Measurements from ENCODE around the gene TMEM272. TPM values are rescaled to one million over a fixed set of nuclear protein-coding genes. Genes with fewer than 3 reads are reported as not detected.

The TMEM272 gene
- total RNA-seq, 2 donors from 2014 or later = 0.36 to 0.60 TPM

DNA sequence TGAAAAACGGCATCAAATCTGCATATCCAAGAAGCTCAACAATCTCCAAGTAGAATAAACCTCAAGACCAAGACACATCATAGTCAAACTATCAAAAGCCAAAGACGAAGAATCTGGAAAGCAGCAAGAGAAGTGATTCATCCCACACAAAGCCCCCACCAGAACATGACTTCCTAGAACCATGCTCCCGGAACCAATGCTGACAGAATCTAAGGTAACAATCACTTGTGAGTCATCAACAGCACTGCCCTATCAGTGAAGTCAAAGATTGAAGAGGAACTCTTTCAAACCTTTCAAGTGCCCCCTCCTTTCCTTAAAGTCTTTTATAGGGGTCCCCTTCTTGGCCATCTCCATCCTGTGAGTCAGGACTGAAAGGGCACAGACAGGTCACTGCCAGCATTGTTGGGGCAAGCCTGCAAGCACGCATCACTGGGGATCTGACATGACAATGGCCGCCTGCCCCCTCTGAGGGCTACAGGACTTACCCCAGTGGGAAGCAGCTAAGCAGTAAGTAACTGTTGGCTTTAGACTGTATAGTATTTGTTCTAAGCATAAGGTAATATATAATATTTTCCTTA is 16.8 kb upstream of the TMEM272 start, which contains the start of gene CCDC70:
Gene CCDC70 (plus strand): TSS at position 247 of the 578 bp plus-strand sequence. CDS start 3,443 bp downstream, outside the sequence.
- H3K27ac Mint-ChIP-seq = peak within 1 kb of the TSS in 1 of 2 donors; percentile 14
- ATAC-seq (peak; percentile 93 to 96), DNase-seq (ENCODE audit: low spot score in 2 of 2) (no peak)
- H3K9me3 Mint-ChIP-seq = no peaks in the 10 kb centered on the region
- no peaks in the 10 kb centered on the region for H3K36me3 Mint-ChIP-seq

DNA sequence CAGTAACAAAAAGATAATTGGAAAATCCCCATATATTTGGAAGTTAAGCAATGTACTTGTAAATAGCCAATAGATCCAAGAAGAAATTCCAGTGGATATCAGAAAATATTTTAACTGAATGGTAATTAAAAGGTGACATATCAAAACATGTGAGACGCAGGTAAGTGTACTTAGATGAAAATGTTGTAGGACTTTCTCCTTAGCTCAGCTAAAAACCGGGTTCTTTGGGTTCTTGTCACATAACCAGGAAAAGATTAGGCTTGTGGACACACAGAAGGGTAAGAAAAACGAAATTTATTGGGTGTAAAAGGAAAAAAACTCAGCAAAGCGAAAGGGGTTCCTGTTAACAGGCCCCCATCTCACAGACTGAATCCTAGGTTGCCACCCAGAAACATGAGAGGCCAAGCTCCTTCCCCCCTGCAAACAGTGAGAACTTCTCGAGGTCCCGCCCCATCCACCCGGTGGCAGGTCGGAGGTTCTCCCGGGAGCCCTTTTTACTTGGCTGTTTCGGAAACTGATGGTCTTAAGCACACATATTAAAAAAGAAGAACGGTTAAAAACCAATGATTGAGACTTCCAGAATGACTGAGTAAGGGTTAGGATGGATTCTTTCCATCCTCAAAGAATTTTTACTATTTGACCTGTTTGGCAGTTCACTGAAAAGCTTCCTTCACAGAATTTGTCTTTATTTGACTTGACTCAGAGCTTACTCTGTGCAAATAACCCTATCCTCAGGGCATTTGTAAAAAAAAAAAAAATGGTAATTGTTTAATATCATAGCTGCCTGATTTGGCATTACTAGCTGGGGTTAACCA is 13.7 kb upstream of the TMEM272 start:
- ATAC-seq (no peak), DNase-seq (ENCODE audit: low spot score in 2 of 2) (no peak)
- H3K27ac Mint-ChIP-seq = no peak overlapping the region
- H3K9me3 Mint-ChIP-seq = no peaks in the 10 kb centered on the region
- no peaks in the 10 kb centered on the region for H3K36me3 Mint-ChIP-seq

DNA sequence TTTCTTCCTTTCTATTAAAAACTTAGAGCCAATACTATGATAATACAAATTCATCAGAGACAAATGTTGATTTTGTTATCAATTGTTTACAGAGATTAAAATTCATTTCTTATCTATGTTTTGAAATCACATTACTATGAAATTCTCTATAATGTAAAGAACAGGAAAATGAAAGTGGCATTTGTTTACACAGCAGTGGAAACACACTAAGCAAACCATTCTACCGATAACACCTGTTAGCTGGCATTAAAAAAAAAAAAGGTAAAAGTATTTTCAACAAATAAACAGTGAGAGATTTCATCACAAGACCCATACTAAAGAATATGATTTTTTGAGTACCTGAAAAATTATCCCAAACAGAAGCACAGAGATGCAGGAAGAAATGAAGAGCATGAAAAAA is 12.0 kb upstream of the TMEM272 start:
- no peak for DNase-seq (ENCODE audit: low spot score in 2 of 2)
- no peak for ATAC-seq
- Mint-ChIP-seq H3K9me3 (no peaks in the 10 kb centered on the region), H3K27ac (no peak overlapping the region), H3K36me3 (no peaks in the 10 kb centered on the region)

DNA sequence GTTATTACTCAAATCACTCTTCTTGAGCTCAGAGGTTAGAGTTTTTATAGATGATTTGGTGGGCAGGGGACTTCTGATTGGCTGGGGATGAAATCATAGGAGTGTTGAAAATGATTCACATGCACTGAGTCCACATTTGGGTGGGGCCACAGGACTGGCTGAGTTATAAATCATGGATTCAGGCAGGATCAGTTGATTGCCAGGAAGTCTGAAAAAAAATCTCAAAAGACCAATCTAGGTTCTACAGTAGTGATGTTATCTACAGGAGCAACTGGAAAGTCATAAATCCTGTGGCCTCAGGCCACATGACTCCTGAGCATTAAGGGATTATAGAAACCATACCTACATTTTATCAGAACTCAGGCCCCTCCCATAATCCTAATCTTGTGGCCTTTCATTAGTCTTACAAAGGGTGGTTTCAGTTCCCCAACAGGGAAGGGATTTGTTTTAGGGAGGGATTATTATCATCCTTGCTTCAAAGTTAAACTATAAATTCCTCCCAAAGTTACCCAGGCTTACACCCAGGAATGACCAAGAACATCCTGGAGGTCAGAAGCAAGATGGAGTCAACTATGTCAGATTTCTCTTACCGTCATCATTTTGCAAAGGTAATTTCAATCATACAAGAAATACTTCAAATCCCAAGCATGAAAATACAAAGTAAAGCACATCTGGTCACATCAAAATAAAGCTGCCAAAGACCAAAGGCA is 11.2 kb upstream of the TMEM272 start:
- DNase-seq (ENCODE audit: low spot score in 2 of 2) (no peak), ATAC-seq (no peak)
- no peak overlapping the region for H3K27ac Mint-ChIP-seq
- no peaks in the 10 kb centered on the region for H3K9me3 Mint-ChIP-seq
- H3K36me3 Mint-ChIP-seq = no peaks in the 10 kb centered on the region

DNA sequence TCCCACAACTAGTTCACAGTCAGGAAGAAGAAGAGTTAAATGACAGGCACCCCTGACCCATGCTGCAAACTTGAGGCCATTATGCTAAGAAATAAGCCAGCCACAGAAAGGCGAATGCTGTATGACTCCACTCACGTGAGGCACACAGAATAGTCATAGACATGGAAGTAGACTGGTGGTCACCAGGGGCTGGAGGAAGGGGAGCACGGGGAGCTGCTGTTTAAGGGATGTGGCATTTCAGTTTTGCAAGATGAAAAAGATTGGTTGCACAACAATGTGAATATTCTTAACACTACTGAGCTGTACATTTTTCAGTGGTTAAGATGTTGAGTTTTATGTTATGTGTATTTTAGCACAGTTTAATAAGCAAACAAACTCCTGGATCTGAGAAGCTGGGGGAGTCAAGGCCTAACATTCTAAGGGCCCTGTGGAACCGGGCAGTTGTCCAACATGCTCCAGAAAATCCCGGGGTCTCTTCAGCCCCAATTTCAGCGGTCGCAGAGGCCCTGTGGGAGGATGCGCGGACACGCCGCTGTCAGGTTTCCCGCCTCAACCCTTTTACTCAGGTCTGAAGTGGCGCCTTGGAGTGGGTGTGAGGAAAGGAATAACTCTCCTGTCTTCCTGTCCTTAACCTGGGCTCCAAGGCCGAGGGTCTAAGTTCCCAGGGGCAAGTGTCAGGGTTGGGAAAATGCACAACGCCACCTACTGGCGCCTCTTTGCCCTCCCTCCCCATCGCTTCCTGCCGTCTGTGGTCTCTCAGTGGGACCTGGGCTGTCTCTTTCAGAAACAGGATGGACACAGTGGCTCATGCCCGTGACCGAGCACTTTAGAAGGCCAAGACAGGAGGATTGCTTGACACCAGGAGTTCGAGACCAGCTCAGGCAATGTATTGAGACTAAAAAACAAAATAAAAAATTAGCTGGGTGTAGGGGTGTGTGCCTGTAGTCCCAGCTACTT is 4.4 kb upstream of the TMEM272 start:
- ATAC-seq (peak; percentile 42 to 56), DNase-seq (ENCODE audit: low spot score in 2 of 2) (peak in 1 of 2 donors; percentile 38)
- Mint-ChIP-seq H3K36me3 (peaks cover 0 to 7% of the 10 kb centered on the region in 2 donors), H3K9me3 (no peaks in the 10 kb centered on the region), H3K27ac (no peak overlapping the region)

DNA sequence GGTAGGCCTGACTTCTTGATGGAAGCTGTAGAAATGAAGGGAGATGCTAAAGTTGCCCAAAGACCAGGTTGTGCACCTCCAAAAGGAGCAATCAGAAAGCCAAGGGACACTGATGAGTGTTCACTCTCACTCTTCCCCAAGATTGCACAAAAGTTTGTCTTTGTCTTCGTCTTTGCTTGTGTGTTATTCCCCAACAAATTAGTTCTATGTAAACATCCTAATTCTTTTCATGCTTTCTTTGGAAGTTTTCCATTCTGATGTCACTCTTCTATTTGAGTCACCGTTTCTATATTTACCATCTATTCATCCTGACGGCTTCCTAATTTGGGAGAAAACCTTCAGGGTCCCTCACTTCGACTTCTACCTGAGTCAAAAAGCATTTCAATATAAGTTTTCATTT is 3.7 kb upstream of the TMEM272 start:
- no peak overlapping the region for H3K27ac Mint-ChIP-seq
- DNase-seq (ENCODE audit: low spot score in 2 of 2) = no peak
- H3K36me3 Mint-ChIP-seq = peaks cover 0 to 7% of the 10 kb centered on the region in 2 donors
- H3K9me3 Mint-ChIP-seq = no peaks in the 10 kb centered on the region
- no peak for ATAC-seq

DNA sequence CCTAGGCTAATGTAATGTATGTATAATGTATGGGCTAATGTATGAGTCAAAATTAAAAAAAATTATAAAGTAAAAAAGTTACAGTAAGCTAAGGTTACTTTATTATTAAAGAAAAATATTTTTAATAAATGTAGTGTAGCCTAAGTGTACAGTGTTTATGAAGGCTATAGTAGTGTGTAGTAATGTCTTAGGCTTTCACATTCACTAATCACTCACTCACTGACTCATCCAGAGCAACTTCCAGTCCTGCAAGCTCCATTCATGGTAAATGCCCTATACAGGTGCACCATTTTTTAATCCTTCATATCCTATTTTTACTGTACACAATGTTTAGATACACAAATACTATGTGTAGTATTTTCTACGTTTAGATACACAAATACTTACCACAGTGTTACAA is 1.8 kb upstream of the TMEM272 start:
- ATAC-seq (peak; percentile 60 to 76), DNase-seq (ENCODE audit: low spot score in 2 of 2) (no peak)
- Mint-ChIP-seq H3K36me3 (peaks cover 0 to 7% of the 10 kb centered on the region in 2 donors), H3K9me3 (no peaks in the 10 kb centered on the region), H3K27ac (no peak overlapping the region)

DNA sequence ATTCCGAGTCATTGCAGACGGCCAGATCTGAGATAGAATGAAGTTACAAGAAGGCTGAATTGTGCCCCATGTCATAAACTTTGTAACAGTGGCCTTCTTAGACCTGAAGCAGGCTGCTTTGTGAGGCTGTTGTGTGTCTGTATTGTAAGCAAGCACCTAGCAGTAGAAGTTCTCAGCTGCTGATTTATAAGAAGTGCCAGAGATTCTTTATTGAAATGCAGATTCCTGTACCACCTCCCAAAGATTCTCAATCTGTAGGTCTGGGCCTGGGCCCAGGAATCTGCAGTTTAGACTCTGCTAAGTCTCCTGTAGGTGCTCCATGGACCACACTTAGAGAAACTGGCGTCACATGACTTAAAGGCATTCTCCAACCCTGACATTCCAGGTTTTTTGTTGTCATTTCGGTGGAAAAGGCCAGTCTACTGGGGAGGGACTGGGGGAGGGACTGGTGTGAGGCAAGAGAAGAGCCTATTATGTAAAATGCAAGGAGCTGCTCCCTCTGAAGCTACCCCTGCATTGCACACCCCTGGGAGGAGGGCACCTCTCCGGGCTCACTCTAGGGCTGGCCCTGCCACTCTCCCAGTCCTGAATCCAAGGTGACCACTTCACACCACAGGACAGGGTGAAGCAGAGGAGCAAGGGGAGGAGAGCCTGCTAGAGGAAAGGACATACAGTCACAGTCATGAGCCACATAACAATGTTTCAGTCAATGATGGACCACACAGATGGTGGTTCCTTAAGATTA is 769 bp upstream of the TMEM272 start:
- DNase-seq (ENCODE audit: low spot score in 2 of 2) (no peak), ATAC-seq (peak in 1 of 2 donors; percentile 14)
- Mint-ChIP-seq H3K36me3 (peaks cover 0 to 7% of the 10 kb centered on the region in 2 donors), H3K9me3 (no peaks in the 10 kb centered on the region), H3K27ac (no peak overlapping the region)

DNA sequence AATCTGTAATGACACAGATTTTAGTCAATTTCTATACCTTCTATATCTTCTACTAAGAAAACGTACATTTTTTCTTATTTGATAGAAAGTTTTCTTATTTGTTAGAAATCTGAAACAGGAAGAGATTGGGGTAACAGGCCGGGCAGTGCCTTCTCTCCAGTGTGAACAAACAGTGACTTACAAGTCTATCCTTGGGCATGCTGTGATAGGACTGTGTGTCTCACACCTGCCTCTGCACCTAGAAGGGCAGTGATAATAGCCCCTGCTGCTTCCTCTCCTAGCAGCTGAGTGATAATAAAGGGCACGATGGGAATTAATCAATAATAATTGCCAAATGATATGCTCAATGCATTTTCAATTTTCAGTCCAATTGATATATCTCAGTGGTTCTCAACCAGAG is 1.4 kb downstream of the TMEM272 start:
- no peaks in the 10 kb centered on the region for H3K9me3 Mint-ChIP-seq
- DNase-seq (ENCODE audit: low spot score in 2 of 2) (no peak), ATAC-seq (no peak)
- H3K27ac Mint-ChIP-seq = no peak overlapping the region
- peaks cover 0 to 7% of the 10 kb centered on the region in 2 donors for H3K36me3 Mint-ChIP-seq

DNA sequence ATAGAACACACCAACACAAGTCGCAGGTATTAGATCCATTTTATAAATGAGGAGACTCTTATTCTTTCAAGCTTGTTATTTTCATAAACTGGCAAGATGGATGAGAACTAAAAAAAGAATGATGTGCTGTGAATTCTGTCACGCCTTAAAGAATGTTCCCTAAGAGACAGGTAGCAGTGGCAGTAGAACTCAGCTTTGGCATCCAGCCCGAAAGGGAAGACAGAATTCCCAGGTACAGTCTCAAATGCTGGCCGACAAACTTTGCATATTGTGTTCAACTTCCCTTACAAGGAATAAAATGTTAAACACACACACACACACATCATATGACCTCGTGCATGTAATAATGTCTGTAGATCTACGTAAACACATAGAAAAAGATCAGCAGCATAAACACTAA is 3.2 kb downstream of the TMEM272 start:
- Mint-ChIP-seq H3K9me3 (no peaks in the 10 kb centered on the region), H3K27ac (no peak overlapping the region), H3K36me3 (no peaks in the 10 kb centered on the region)
- ATAC-seq (no peak), DNase-seq (ENCODE audit: low spot score in 2 of 2) (no peak)

DNA sequence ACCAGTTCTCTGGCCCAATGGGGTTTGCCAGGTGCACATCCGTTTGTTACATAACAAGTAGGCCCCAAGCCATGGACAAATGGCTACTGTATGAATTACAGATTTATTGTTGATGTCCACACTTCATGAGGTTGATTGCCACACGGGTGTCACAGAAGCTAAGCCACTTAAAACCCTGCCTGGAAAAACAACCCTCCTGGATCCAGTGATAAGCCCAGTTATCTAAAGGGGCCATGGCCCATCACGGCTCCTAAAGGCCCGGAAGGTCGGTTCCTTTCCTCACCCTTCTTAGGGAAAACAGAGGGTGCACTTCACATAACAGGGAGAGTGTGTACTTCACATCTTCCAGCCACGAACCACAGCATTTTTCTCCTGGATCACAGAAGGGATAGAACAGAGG is 4.1 kb downstream of the TMEM272 start:
- no peak for DNase-seq (ENCODE audit: low spot score in 2 of 2)
- ATAC-seq = no peak
- Mint-ChIP-seq H3K27ac (no peak overlapping the region), H3K36me3 (no peaks in the 10 kb centered on the region), H3K9me3 (no peaks in the 10 kb centered on the region)

DNA sequence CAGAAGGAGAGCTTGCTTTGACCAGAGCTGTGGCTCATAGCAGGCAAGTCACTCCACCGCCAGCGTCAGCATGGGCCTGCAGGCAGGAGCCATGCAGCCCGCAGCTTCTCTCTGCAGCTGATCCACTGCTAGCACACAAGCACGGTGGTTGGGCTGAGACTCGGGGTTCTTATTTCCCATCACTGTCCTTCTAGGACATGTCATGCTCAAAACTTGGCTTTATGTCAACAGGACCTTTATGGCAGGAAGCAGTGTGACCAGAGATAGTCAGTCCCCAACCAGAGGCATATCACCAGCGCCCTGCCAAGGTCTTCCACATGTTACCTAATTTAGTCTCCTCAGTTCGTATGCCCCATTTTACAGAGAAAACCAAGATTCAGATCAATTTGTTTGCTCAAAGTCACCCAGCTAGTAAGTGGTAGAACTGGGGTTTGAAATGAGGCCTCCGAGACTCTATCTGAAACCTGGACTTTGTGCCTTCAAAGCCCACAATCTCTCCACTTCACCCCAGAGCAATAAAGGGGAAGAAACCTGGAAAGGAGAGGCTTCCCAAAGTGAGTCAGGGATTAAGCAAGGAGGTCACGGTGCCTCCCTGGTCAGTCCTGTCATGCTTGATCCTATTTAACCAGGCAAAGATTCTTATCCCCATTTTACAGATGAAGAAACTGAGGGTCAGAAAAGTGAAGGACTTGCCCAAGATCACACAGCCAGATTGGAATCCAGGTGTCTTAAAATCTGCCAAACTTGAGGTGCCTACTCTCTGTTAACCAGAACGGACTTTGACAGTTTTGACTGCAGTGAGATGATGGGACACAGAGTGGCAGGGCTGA is 5.1 kb downstream of the TMEM272 start:
- no peaks in the 10 kb centered on the region for H3K36me3 Mint-ChIP-seq
- no peak for ATAC-seq
- no peak overlapping the region for H3K27ac Mint-ChIP-seq
- H3K9me3 Mint-ChIP-seq = no peaks in the 10 kb centered on the region
- no peak for DNase-seq (ENCODE audit: low spot score in 2 of 2)

DNA sequence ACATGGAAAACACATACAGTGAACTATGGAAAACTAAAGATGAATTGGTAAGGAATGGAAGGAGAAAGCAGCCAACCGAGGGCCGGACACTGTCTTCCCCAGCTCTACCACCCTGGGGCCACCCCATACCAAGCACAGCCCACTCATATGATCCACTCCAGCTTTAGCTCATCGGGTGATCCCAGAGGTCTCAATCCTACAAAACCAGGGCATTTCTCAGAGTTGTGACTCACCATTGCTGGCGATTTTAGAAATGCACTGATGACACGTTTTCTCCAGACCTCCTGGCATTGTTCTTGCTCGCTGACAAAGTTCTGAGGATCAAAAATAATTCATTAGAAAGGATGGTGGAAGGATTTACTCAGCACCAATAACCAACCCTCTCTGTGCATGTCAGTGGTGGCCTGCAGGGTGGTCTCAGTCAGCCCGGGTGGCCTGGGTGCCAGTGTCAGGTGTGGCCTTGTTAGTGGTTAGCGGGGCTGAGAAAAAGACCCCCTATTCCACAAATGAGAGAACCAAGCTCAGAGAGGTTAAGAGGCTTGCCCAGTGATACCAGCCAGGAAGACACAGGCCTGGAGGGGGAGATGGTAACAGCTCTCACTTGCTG is 6.6 kb downstream of the TMEM272 start:
- Mint-ChIP-seq H3K36me3 (no peaks in the 10 kb centered on the region), H3K27ac (no peak overlapping the region), H3K9me3 (no peaks in the 10 kb centered on the region)
- DNase-seq (ENCODE audit: low spot score in 2 of 2) (no peak), ATAC-seq (peak; percentile 89 to 91)

DNA sequence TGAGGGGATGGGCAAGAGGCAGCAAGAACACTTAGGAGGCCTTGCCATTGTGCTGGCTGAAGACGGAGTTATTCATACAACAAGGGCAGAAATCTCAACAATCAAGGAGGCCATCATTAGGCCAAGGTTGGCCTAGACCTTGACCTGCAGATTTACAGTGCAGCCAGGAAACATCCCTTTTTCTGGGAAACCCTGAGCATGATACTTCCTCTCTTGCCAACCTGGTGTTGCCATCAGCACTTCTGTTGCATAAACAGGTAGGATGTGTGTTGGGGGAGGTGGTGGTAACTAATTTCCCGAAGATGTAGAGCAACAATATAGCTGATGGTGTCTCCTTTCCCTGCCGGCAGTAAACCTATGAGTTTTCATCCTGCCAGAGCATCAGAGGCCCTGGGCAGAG is 8.0 kb downstream of the TMEM272 start:
- ATAC-seq = no peak
- Mint-ChIP-seq H3K36me3 (no peaks in the 10 kb centered on the region), H3K9me3 (no peaks in the 10 kb centered on the region), H3K27ac (no peak overlapping the region)
- DNase-seq (ENCODE audit: low spot score in 2 of 2) = no peak
